B cell (primary cell): ENCODE data around the gene TMEM141. TPM values are rescaled to one million over a fixed set of nuclear protein-coding genes. Genes with fewer than 3 reads are reported as not detected.

Experiments
- ATAC-seq: fragments of 200-7000 bp; cut with Tn5 transposase; one replicate; pipeline ENCODE4 v1.10.0; 2021; ENCODE audit warnings: low read depth, mild to moderate bottlenecking, moderate number of reproducible peaks, moderate library complexity
- CTCF ChIA-PET: fragments of 350-600 bp; sonication (Branson Sonifier 250); formaldehyde crosslinking; loops from one replicate; lab custom pipeline; 2021; ENCODE audit warnings: antibody characterized with exemption, inconsistent platforms; lab: Charles Lee
- POLR2A ChIA-PET: fragments of 350-600 bp; sonication (Branson Sonifier 250); formaldehyde crosslinking; loops from one replicate; lab custom pipeline; 2021; ENCODE audit warnings: antibody characterized with exemption; lab: Charles Lee
- DNase-seq: peaks from one replicate; pipeline ENCODE4 v3.0.0; 2013
- H2AFZ ChIP-seq: 2 replicates; pipeline ENCODE4 v1.6.1; 2012; ENCODE audit warnings: mild to moderate bottlenecking, low read depth, low read length; ENCODE audit not compliant: insufficient read depth, poor library complexity, severe bottlenecking
- H3K27ac ChIP-seq, 2 donors: 1 replicate in 1 of 2; 2 replicates in 1 of 2; pipeline ENCODE4 v1.5.1; 2012 to 2013; ENCODE audit warnings: low read length in 2 of 2, mild to moderate bottlenecking in 2 of 2, moderate library complexity in 1 of 2
- H3K27me3 ChIP-seq, 4 experiments: fragments of 200-600 bp in 1 of 4; sonication (generic) in 1 of 4; replicated peaks in 1 of 4; 1 replicate in 2 of 4; 2 replicates in 2 of 4; pipeline versions ENCODE4 v1.6.1 to v1.7.0; 2013 to 2016; ENCODE audit warnings: low read length in 3 of 4, mild to moderate bottlenecking in 2 of 4, mixed read lengths in 1 of 4, moderate library complexity in 1 of 4; ENCODE audit not compliant: insufficient read depth in 4 of 4, control insufficient read depth in 3 of 4; ENCODE audit errors: control extremely low read depth in 1 of 4
- H3K36me3 ChIP-seq, 2 experiments: replicated peaks in 1 of 2; 1 replicate in 1 of 2; 2 replicates in 1 of 2; pipeline versions ENCODE4 v1.6.1 to v1.7.1; 2013; ENCODE audit warnings: low read length in 1 of 2; ENCODE audit not compliant: insufficient read depth in 2 of 2, control insufficient read depth in 1 of 2; ENCODE audit errors: control extremely low read depth in 1 of 2, extremely low read depth in 1 of 2
- H3K4me1 ChIP-seq, 2 donors: fragments of 200-600 bp in 1 of 2; sonication (generic) in 1 of 2; 1 replicate in 1 of 2; 2 replicates in 1 of 2; pipeline versions ENCODE4 v1.5.1 to v1.6.1; 2013 to 2017; ENCODE audit warnings: low read length in 2 of 2; ENCODE audit not compliant: control insufficient read depth in 2 of 2, insufficient read depth in 2 of 2
- H3K4me2 ChIP-seq: replicated peaks from 2 replicates; pipeline ENCODE3; 2012; ENCODE audit warnings: mild to moderate bottlenecking, low read depth, low read length; ENCODE audit not compliant: poor library complexity, severe bottlenecking
- H3K4me3 ChIP-seq, 5 experiments: fragments of 200-600 bp in 1 of 5; sonication (generic) in 1 of 5; 1 replicate in 3 of 5; 2 replicates in 2 of 5; pipeline versions ENCODE4 v1.5.1 to v1.7.0; 2011 to 2016; ENCODE audit warnings: low read length in 4 of 5, mild to moderate bottlenecking in 4 of 5, low read depth in 2 of 5, control low read depth in 1 of 5, moderate library complexity in 1 of 5; ENCODE audit not compliant: insufficient read depth in 1 of 5; ENCODE audit errors: control extremely low read depth in 1 of 5, extremely low read depth in 1 of 5
- H3K79me2 ChIP-seq: fragments of 200-600 bp; sonication (generic); one replicate; pipeline ENCODE4 v1.6.0; 2016; ENCODE audit warnings: low read length; ENCODE audit not compliant: control insufficient read depth, insufficient read depth
- H3K9ac ChIP-seq: fragments of 200-600 bp; sonication (generic); 2 replicates; pipeline ENCODE4 v1.6.1; 2017; ENCODE audit warnings: mild to moderate bottlenecking, low read length, moderate library complexity
- H3K9me3 ChIP-seq, 3 donors: one replicate each; pipeline versions ENCODE4 v1.6.1 to v1.7.1; 2013; ENCODE audit warnings: low read length in 2 of 3; ENCODE audit not compliant: control insufficient read depth in 2 of 3, insufficient read depth in 1 of 3; ENCODE audit errors: control extremely low read depth in 1 of 3
- H4K20me1 ChIP-seq: 2 replicates; pipeline ENCODE4 v1.6.0; 2012; ENCODE audit warnings: mild to moderate bottlenecking, low read length; ENCODE audit not compliant: insufficient read depth, control insufficient read depth, poor library complexity, severe bottlenecking
- H3K27ac Mint-ChIP-seq: one replicate; pipeline ENCODE4 v1.8.0; 2021; ENCODE audit warnings: mixed read lengths
- H3K27me3 Mint-ChIP-seq: one replicate; pipeline ENCODE4 v1.8.0; 2021; ENCODE audit warnings: mixed read lengths
- H3K4me1 Mint-ChIP-seq: one replicate; pipeline ENCODE4 v1.8.0; 2021; ENCODE audit warnings: mixed read lengths
- H3K4me3 Mint-ChIP-seq: one replicate; pipeline ENCODE4 v1.8.0; 2021; ENCODE audit warnings: mixed read lengths
- H3K9me3 Mint-ChIP-seq: one replicate; pipeline ENCODE4 v1.8.0; 2022; ENCODE audit warnings: mixed read lengths; ENCODE audit not compliant: insufficient read depth
- CTCF ChIP-seq: fragments of 200-600 bp; IDR thresholded peaks from one replicate; pipeline ENCODE4 v1.8.0; 2022; ENCODE audit warnings: antibody characterized with exemption, mild to moderate bottlenecking
- EZH2 ChIP-seq: IDR thresholded peaks from 2 replicates; pipeline ENCODE4 v1.6.1; 2012; ENCODE audit warnings: borderline replicate concordance, low read depth, mild to moderate bottlenecking, moderate library complexity, low read length; ENCODE audit not compliant: insufficient read depth, poor library complexity, severe bottlenecking
- WGBS: methylation state at CpG from one replicate; pipeline ENCODE4 v1.1.5; 2013; ENCODE audit warnings: missing lambda C conversion rate; ENCODE audit not compliant: insufficient coverage; 5-methylcytosine and 5-hydroxymethylcytosine counted together
- intact Hi-C: fragments of 100-400 bp; cut with micrococcal nuclease; formaldehyde crosslinking; loops from one replicate; pipeline ENCODE4 v1.10.0; 2022
- polyA plus RNA-seq: library from polyadenylated mRNA; depleted of rRNA; stranded (reverse); fragments of >200 nt; gene quantifications from 2 replicates; pipeline ENCODE4 v1.2.3, GENCODE V29; 2012
- total RNA-seq, 2 donors: library from RNA; stranded (reverse); fragments of 120-200 nt in 1 of 2; gene quantifications; 1 replicate in 1 of 2; 2 replicates in 1 of 2; pipeline versions ENCODE4 v1.2.3 to v1.2.4, GENCODE V29; 2013 to 2022

Gene TMEM141
- total and polyA plus RNA-seq, 2 donors (not counting 1 experiment from before 2014, with no cell fraction given): 35.7 to 60.8 TPM

- Histone ChIP-seq H4K20me1 (peaks cover 29% of the 10 kb centered on the region), H2AFZ (no peak overlapping the region), H3K4me1 (peaks cover 19 to 27% of the 10 kb centered on the region in 2 donors), H3K36me3 (peaks cover 0 to 6% of the 10 kb centered on the region in 2 experiments), H3K9ac (no peak overlapping the region), H3K9me3 (no peaks in the 10 kb centered on the region), H3K79me2 (peaks cover 36% of the 10 kb centered on the region), H3K27ac (no peak overlapping the region), H3K4me3 (no peak overlapping the region), H3K27me3 (peaks cover 0 to 4% (median 2%) of the 10 kb centered on the region in 4 experiments), H3K4me2 (peak overlapping the region; percentile 86)
- no peak for ATAC-seq
- Mint-ChIP-seq H3K4me1 (peaks cover 38% of the 10 kb centered on the region), H3K27me3 (no peaks in the 10 kb centered on the region), H3K27ac (peak overlapping the region; percentile 95), H3K4me3 (peak overlapping the region; percentile 89), H3K9me3 (no peaks in the 10 kb centered on the region)
- intact Hi-C loops: loop anchor here (2.0 kb wide), 1 partner anchor 37 kb away; the partner anchor contains the start of gene AJM1
- ChIA-PET CTCF (interaction anchor here (0.5 to 3.7 kb wide), 9 partner anchors 13 to 230 kb away, joined by 3 to 15 read pairs (median 5); partner anchors contain the start of genes AJM1 and TMEM141), POLR2A (interaction anchor here (0.5 to 0.6 kb wide), 2 partner anchors 89 to 573 kb away, joined by 3 to 5 read pairs; no protein-coding TSS in a partner anchor)
- 98% methylated on average over 10 of the region's 10 CpGs for WGBS
- no peak for TF ChIP-seq EZH2
- TF ChIP-seq CTCF: no peak
- DNase-seq: no peak
These were observed 14.9 kb downstream of the TMEM141 start for GRCh38 chr9:136806067-136806466.

- Mint-ChIP-seq H3K4me3 (peak overlapping the region; percentile 89), H3K27ac (peak overlapping the region; percentile 95), H3K9me3 (no peaks in the 10 kb centered on the region), H3K4me1 (peaks cover 35% of the 10 kb centered on the region), H3K27me3 (no peaks in the 10 kb centered on the region)
- CTCF ChIA-PET: interaction anchor here (0.5 to 3.7 kb wide), 13 partner anchors 14 to 394 kb away, joined by 3 to 15 read pairs (median 3); partner anchors contain the start of genes AJM1, TMEM141 and TPRN
- 91% methylated on average over 25 of the region's 25 CpGs for WGBS
- DNase-seq (no peak), ATAC-seq (no peak)
- Histone ChIP-seq H3K9me3 (no peaks in the 10 kb centered on the region), H3K27me3 (peaks cover 0 to 4% (median 2%) of the 10 kb centered on the region in 4 experiments), H3K27ac (peak overlapping the region; percentile 84), H4K20me1 (peaks cover 29% of the 10 kb centered on the region), H3K4me2 (peak overlapping the region; percentile 86), H3K4me3 (peak overlapping the region; percentile 2 to 97 (median 76)), H2AFZ (peak overlapping the region; percentile 93), H3K9ac (peak overlapping the region; percentile 72), H3K4me1 (peaks cover 19 to 21% of the 10 kb centered on the region in 2 donors), H3K36me3 (peaks cover 0 to 6% of the 10 kb centered on the region in 2 experiments), H3K79me2 (peaks cover 39% of the 10 kb centered on the region)
- no peak for TF ChIP-seq EZH2
- TF ChIP-seq CTCF: no peak
- POLR2A ChIA-PET: interaction anchor here (0.5 to 1.3 kb wide), 7 partner anchors 16 to 574 kb away, joined by 3 to 5 read pairs (median 4); partner anchors contain the start of genes AJM1, CLIC3, LCN8 and PAXX
- intact Hi-C loops: loop anchor here (1.0 to 2.0 kb wide), 2 partner anchors 15 to 36 kb away; partner anchors contain the start of genes AJM1 and TMEM141
These were observed 15.6 kb downstream of the TMEM141 start for GRCh38 chr9:136806631-136807201.
